Smooth muscle cell (in vitro differentiated cells): ENCODE results near the gene TAF1A. TPM values are rescaled to one million over a fixed set of nuclear protein-coding genes. Genes with fewer than 3 reads are reported as not detected.
A peak's percentile ranks its signal among the peaks of the same experiment; 100 is the strongest.

ENCODE experiments used
- DNase-seq: peaks from one replicate; lab custom pipeline; 2025; ENCODE audit not compliant: unreplicated experiment; lab: John Stamatoyannopoulos, UW
- H2AFZ ChIP-seq: fragments of 200-600 bp; sonication (generic); 2 replicates; pipeline ENCODE4 v1.6.0; 2016; ENCODE audit warnings: antibody characterized with exemption, low read depth, mild to moderate bottlenecking
- H3F3A ChIP-seq: fragments of 200-600 bp; sonication (generic); 2 replicates; pipeline ENCODE4 v1.6.0; 2017; ENCODE audit warnings: antibody characterized with exemption, low read depth
- H3K27ac ChIP-seq: fragments of 200-600 bp; sonication (generic); 2 replicates; pipeline ENCODE4 v1.5.1; 2016; ENCODE audit warnings: low read depth, mild to moderate bottlenecking
- H3K27me3 ChIP-seq: fragments of 200-600 bp; sonication (generic); 2 replicates; pipeline ENCODE4 v1.6.1; 2016; ENCODE audit warnings: low read depth, mild to moderate bottlenecking
- H3K36me3 ChIP-seq: fragments of 200-600 bp; sonication (generic); 2 replicates; pipeline ENCODE4 v1.5.1; 2016; ENCODE audit warnings: low read depth
- H3K4me1 ChIP-seq: fragments of 200-600 bp; sonication (generic); 2 replicates; pipeline ENCODE4 v1.5.1; 2016; ENCODE audit warnings: low read depth
- H3K4me2 ChIP-seq: fragments of 200-600 bp; sonication (generic); 2 replicates; pipeline ENCODE4 v1.6.0; 2016; ENCODE audit warnings: mild to moderate bottlenecking
- H3K4me3 ChIP-seq: fragments of 200-600 bp; sonication (generic); 2 replicates; pipeline ENCODE4 v1.5.1; 2016; ENCODE audit warnings: mild to moderate bottlenecking
- H3K79me2 ChIP-seq: fragments of 200-600 bp; sonication (generic); 2 replicates; pipeline ENCODE4 v1.6.0; 2016; ENCODE audit warnings: low read depth, mild to moderate bottlenecking
- H3K9ac ChIP-seq: fragments of 200-600 bp; sonication (generic); 2 replicates; pipeline ENCODE4 v1.6.0; 2016; ENCODE audit warnings: low read depth
- H3K9me3 ChIP-seq: fragments of 200-600 bp; sonication (generic); replicated peaks from 2 replicates; pipeline ENCODE4 v1.5.1; 2016; ENCODE audit warnings: low read depth
- H4K20me1 ChIP-seq: fragments of 200-600 bp; sonication (generic); 2 replicates; pipeline ENCODE4 v1.6.0; 2016; ENCODE audit warnings: low read depth
- CTCF ChIP-seq: fragments of 200-600 bp; sonication (generic); IDR thresholded peaks from 2 replicates; pipeline ENCODE4 v1.5.1; 2017; ENCODE audit warnings: borderline replicate concordance, mild to moderate bottlenecking, antibody characterized with exemption; ENCODE audit not compliant: insufficient read depth, poor library complexity, severe bottlenecking
- WGBS: methylation state at CpG from one replicate; pipeline ENCODE4 v1.1.7; 2016; ENCODE audit warnings: low lambda C conversion rate; 5-methylcytosine and 5-hydroxymethylcytosine counted together
- polyA plus RNA-seq: library from polyadenylated mRNA; unstranded; fragments of >200 nt; fragmentation: Nextera tagmentation; extraction: Ambion mirVana; gene quantifications from 2 replicates; pipeline ENCODE4 v1.2.1, GENCODE V29; 2016
- total RNA-seq: library from RNA; depleted of rRNA; stranded (reverse); fragments of >200 nt; gene quantifications from 2 replicates; pipeline ENCODE4 v1.2.3, GENCODE V29; 2014

Gene TAF1A
- total and polyA plus RNA-seq, 2 experiments from 2014 or later, result 5.1 to 7.4 TPM

DNA sequence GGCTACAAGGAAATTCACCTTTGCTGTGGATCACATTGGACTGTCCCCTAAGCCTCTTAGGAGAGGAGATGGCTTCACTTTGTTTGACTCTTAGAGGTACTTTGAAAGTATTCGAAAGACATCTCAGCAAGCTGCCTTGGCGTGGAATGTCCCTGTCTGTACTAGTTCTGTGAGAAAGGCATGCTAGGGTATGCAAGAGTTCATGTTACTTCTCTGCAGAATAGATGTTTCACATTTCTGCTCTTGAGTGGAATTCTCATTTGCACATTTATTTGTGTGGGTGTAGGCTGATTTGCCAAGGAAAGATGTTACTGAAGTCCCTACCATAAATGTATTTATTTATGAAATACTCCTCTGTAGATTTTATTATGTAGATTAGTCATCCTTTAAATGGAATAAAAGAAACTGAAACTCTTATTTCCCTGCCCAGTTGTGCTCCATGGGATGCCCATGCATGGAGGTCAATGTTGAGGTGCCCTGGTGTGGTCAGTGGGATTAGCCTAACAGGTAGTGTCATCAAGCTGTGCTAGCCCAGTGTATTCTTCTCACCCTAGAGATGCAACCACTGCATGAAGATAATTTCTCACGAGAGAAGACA, 42.0 kb upstream of the TAF1A start:
- no peak overlapping the region for H3K27ac ChIP-seq
- no peaks in the 10 kb centered on the region for H3K9me3 ChIP-seq
- TF ChIP-seq CTCF, result no peak
- WGBS, result 93% methylated on average over 3 of the region's 3 CpGs
- H3K9ac ChIP-seq, result no peak overlapping the region
- H2AFZ ChIP-seq, result no peak overlapping the region
- no peaks in the 10 kb centered on the region for H3K79me2 ChIP-seq
- no peaks in the 10 kb centered on the region for H3K27me3 ChIP-seq
- DNase-seq, result no peak
- no peak overlapping the region for H3K4me3 ChIP-seq
- peaks cover 11% of the 10 kb centered on the region for H3K36me3 ChIP-seq
- H4K20me1 ChIP-seq, result no peaks in the 10 kb centered on the region
- no peaks in the 10 kb centered on the region for H3K4me1 ChIP-seq
- no peak overlapping the region for H3K4me2 ChIP-seq
- H3F3A ChIP-seq, result no peaks in the 10 kb centered on the region

GRCh38 chr1:222629921-222630535, 40.3 kb upstream of the TAF1A start:
- TF ChIP-seq CTCF, result no peak
- Histone ChIP-seq H3F3A (no peaks in the 10 kb centered on the region), H3K4me2 (peak overlapping the region; percentile 45), H3K9ac (no peak overlapping the region), H3K9me3 (no peaks in the 10 kb centered on the region), H3K4me1 (no peaks in the 10 kb centered on the region), H3K27ac (no peak overlapping the region), H3K27me3 (no peaks in the 10 kb centered on the region), H2AFZ (no peak overlapping the region), H3K36me3 (peaks cover 11% of the 10 kb centered on the region), H3K79me2 (no peaks in the 10 kb centered on the region), H3K4me3 (no peak overlapping the region), H4K20me1 (no peaks in the 10 kb centered on the region)
- no peak for DNase-seq
- WGBS, result 49% methylated on average over 7 of the region's 7 CpGs

DNA sequence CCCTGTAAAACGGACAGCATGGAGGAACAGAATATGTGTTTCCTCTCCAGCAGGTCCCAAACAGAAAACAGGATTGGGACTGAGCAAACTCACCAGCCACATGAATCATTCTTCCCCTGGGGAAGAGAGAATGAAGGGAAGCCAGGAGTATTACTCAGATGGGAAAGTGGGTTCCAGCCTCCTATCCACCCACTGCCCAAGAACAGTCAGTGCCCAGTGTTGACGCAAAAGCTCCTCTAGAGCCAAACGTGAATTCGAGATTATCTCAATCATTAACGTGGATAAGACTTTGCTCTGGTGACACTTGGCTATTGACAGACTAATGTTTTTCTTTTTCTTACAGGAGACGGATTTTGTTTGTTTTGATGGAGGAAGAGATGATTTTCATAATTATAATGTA, 37.5 kb upstream of the TAF1A start:
- no peaks in the 10 kb centered on the region for H4K20me1 ChIP-seq
- WGBS, result 77% methylated on average over 6 of the region's 6 CpGs
- no peak overlapping the region for H3K4me2 ChIP-seq
- no peak overlapping the region for H2AFZ ChIP-seq
- no peaks in the 10 kb centered on the region for H3K4me1 ChIP-seq
- no peaks in the 10 kb centered on the region for H3F3A ChIP-seq
- no peak overlapping the region for H3K4me3 ChIP-seq
- H3K79me2 ChIP-seq, result no peaks in the 10 kb centered on the region
- peaks cover 11% of the 10 kb centered on the region for H3K36me3 ChIP-seq
- TF ChIP-seq CTCF, result no peak
- H3K27me3 ChIP-seq, result no peaks in the 10 kb centered on the region
- no peak for DNase-seq
- H3K9me3 ChIP-seq, result no peaks in the 10 kb centered on the region
- no peak overlapping the region for H3K9ac ChIP-seq
- no peak overlapping the region for H3K27ac ChIP-seq

- Histone ChIP-seq H3K4me3 (no peak overlapping the region), H3K9ac (no peak overlapping the region), H3K9me3 (no peaks in the 10 kb centered on the region), H3K4me2 (no peak overlapping the region), H3F3A (no peaks in the 10 kb centered on the region), H4K20me1 (peaks cover 14% of the 10 kb centered on the region), H2AFZ (no peak overlapping the region), H3K27me3 (no peaks in the 10 kb centered on the region), H3K27ac (no peak overlapping the region), H3K79me2 (peaks cover 18% of the 10 kb centered on the region), H3K36me3 (peaks cover 11% of the 10 kb centered on the region), H3K4me1 (peaks cover 4% of the 10 kb centered on the region)
- WGBS, result 93% methylated on average over 7 of the region's 7 CpGs
- DNase-seq, result no peak
- TF ChIP-seq CTCF, result no peak
These were observed 34.5 kb upstream of the TAF1A start for GRCh38 chr1:222624214-222624613.
